GM21786 (cell line): Measurements from ENCODE around the gene SLC2A9.

Experiments
- ATAC-seq: cut with Tn5 transposase; IDR thresholded peaks from one replicate; pipeline ENCODE4 v1.9.1; 2021; ENCODE audit not compliant: unreplicated experiment

SLC2A9 gene

GRCh38 chr4:9968472-9968871 is 52.8 kb downstream of the SLC2A9 start:
- ATAC-seq = no peak

DNA sequence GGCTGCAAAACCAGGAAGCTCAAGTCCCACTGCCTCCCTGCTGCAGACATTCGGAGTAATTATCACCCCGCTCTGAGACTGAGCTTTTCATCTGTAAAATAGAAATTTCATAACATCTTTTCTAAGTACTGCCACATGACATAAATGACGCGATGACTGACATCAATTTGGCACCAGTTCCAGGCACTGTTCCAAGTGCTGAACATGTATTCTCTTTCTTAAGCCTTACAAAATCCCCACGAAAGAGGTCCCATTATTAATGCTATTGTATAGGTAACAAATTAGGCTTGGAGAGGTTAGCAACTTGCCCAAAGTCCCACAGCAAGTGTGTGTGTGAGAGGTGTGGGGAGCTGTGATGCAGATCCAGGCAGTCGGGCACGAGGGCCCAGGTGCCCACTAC is 56.4 kb downstream of the SLC2A9 start:
- ATAC-seq = no peak

DNA sequence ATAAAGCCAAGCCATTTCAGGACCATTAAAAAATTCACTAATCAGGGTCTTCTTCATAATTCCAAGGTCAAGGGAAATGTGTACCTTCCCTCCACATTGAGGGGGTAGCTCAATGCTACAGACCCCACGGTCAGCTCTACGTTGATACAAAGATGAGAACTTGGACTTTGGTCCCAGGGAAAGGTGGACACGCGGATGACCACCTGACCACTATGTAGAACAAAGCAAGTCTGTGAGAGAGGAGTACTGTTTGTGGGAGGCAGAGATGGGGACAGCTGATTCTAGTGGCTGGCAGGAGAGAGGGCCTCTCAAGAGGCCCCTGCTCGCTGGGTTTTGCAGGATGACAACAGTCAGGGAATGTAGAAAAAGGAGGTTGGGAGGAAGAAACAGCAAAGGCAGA is 58.0 kb downstream of the SLC2A9 start:
- ATAC-seq = no peak

GRCh38 chr4:9962611-9963314 is 58.5 kb downstream of the SLC2A9 start:
- ATAC-seq = peak; percentile 60

DNA sequence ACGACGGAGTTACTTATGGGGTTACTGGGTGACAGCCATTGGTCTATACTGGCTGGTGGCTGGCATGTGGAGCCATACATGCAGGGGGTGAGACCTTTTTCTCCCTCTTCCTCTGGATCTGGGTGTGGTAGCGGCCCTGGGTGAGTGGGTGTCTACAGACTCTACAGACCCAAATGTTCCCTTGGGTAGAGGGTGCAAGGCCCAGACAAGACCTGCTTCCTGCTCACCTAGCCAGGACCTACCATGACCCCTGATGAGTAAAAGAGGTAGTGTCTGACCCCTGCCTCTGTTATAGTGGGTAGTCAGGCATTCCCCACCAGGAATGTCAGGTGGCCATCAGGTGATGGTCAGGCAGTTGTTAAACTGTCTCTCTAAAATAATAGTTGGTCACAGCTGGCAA is 66.8 kb downstream of the SLC2A9 start:
- ATAC-seq = no peak

DNA sequence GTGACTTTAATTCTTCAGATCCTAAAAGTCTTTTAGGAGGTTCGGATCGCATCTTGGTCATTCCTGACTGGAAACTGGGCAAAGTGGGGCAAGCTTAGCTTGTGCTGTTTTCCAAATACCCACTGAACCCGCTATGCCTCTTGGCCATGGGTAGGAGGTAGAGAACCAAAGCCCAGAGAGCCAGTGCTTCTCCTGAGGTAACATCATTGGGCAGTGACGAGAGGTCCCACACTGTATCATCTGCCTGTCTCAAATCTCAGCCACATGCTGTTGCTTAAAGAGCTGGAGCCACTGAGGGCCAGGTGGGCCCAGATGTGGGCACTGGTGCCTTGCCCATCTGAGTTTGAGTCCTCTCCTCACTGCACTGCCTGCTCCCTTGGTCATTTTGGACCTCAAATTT is 68.2 kb downstream of the SLC2A9 start:
- no peak for ATAC-seq

DNA sequence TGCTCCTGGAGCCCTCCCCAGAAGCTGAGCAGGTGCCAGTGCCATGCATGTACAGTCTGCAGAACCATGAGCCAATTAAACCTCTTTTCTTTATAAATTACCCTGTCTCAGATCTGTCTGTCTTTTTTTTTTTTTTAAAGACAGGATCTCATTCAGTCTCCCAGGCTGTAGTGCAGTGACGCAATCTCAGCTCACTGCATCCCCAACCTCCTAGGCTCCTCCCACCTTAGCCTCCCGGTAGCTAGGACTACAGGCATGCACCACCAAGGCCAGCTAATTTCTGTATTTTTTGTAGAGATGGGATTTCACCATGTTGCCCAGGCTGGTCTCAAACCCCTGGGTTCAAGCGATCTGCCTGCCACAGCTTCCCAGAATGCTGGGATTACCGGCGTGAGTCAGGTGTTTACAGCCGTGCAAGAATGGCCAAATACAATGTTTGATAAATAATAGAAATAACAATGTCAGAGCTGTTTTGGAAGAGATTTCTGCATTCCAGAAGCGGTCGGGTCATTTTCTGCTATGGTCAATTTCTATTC is 68.8 kb downstream of the SLC2A9 start:
- ATAC-seq = no peak

DNA sequence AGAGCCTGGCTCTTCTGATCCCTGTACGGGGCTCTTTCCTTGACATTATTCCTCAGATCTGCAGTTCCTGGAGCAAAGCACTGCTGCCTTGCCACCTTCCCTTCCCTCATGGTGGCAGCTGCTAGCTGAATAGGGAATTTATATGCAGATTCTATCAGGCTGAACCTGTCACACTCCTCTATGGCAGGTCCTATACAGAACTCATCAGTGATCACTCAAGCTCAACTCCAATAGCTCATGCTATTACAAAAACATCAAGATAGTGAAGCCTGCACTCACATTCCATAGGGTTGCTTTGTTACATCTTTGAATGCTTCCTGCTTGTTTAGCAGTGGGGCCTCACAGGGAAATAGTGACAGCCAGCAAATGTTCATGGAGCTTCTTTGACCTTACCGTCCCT is 71.7 kb downstream of the SLC2A9 start:
- no peak for ATAC-seq

- no peak for ATAC-seq
Observed at GRCh38 chr4:9947168-9948062, 73.9 kb downstream of the SLC2A9 start.

DNA sequence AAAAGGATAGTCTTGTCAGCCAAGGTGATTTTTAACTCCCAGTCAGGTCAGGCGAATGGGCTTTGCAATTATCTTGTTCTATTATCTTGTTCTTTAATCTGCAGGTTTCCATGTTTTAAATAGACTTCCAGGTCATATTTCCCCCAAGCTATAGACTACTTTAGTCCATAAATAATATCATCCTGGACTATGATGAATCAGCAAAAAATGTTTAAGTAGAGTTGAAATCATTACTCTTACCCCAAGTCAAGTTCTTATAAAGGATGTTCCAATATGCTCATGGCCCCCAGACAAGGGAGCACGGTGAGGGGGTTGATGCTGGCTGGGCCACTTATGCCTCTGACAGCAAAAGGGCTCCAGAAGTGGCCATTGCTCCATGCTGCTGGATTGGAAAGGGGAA is 75.1 kb downstream of the SLC2A9 start:
- ATAC-seq = no peak

DNA sequence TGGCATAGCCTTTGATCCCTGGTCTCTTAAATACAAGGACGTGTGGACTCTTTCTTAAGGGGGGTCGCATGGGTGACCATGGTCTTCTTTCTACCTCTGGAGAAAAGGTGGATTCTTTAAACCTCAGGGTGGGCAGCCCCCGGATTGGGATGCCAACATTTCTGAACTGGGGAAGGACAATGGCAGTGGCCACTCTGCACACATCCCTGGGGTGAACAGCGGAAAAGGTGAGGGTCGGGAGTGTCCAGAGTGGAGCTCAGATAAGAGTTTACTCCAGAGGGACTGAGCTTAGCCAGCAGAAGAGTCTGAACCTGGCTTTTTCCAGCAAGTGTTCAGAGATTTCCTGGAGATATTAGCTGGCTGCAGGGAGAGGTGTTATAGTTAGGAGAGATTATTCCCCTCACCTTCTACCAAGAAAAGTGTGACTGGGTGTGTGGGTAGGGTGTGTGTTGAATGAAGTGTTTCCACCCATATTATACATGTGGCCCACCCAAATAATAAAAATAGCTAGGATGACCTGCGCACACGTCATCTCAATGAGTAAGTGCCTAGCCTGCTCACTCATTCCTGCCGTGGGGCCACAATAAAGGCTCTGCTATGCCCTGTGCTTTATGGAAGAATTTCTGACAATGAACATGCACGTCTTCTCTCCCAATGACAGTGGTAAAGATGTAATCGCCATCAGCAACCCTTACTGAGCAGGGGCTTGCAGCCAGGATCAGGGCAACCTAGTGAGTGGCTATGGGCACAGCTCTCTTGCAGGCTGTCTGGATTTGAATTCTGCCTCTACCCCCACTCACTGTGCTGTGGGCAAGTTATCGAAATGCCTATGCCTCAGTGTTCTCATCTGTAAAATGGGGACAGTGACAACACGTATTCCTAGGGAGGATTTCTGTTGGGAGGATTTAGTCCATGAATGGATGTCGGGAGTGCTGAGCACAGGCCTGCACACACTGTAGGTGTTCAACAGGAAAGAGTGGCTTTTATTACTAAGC is 76.6 kb downstream of the SLC2A9 start:
- no peak for ATAC-seq

- ATAC-seq = no peak
Observed at GRCh38 chr4:9943761-9944160, 77.5 kb downstream of the SLC2A9 start.

GRCh38 chr4:9942921-9943600 is 78.2 kb downstream of the SLC2A9 start:
- ATAC-seq = no peak

GRCh38 chr4:9942139-9942538 is 79.2 kb downstream of the SLC2A9 start:
- ATAC-seq = no peak

- ATAC-seq = no peak
Observed at GRCh38 chr4:9940041-9940440, 81.3 kb downstream of the SLC2A9 start.

- no peak for ATAC-seq
Observed at GRCh38 chr4:9938933-9939332, 82.4 kb downstream of the SLC2A9 start.

DNA sequence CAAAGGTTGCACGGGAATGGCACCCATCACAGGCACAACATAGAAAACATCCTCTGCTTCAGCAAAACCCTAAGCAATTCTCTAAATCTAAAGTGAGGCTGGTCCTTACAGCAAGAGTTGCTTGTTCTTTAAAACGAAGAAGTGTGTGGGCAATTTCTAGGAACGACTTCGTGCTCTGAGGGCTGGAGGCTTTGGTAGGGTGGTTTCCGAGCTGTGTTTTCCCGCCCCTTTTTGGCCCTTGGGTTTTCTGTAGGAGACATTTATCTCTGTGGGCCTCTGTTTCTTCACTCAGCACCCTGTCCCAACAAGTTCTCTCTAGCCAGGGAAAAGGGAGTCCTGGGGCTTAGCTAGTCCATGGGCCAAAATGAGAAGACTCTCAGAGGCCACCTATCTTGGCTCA is 84.2 kb downstream of the SLC2A9 start:
- no peak for ATAC-seq

DNA sequence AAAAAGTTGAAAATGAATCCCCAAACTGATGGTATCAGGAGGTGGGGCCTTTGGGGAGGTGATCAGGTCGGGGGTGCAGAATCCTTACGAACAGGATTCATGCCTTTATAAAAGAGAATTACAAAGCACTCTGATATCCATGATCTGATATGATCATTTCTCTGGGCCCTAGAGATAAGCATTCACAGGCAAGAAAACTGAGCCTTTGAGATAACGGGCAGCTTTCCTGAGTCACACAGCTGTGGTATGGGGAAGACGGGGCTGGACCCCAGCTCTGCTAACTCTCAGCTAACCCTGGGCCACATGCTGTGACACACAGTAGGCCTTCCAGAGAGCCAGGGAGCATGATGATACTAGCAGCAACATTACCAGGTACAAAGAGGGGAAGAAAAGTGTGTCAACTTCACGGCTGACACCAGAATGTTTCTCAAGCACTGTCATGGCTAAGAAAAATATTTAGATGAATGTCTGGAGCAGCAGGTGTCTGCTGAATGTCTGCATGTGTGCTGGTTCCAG is 85.1 kb downstream of the SLC2A9 start:
- ATAC-seq = no peak

GRCh38 chr4:9933956-9934355 is 87.3 kb downstream of the SLC2A9 start:
- no peak for ATAC-seq

GRCh38 chr4:9933184-9933583 is 88.1 kb downstream of the SLC2A9 start:
- no peak for ATAC-seq
